ENCODE data around the gene PSMD14. TPM values are rescaled to one million over a fixed set of nuclear protein-coding genes. Genes with fewer than 3 reads are reported as not detected.
A peak's percentile ranks its signal among the peaks of the same experiment; 100 is the strongest.

The PSMD14 gene
- total and polyA plus RNA-seq, 4 donors: 28.8 to 60.5 (median 47.1) TPM

- Histone ChIP-seq H3K27me3 (ENCODE audit: control insufficient read depth in 3 of 3, insufficient read depth in 3 of 3, low read length in 2 of 3) (no peaks in the 10 kb centered on the region), H3K4me1 (ENCODE audit: control insufficient read depth in 5 of 5, insufficient read depth in 5 of 5, low read length in 5 of 5) (peaks cover 0 to 2% (median 0%) of the 10 kb centered on the region in 5 donors), H3K9ac (ENCODE audit: insufficient read depth in 1 of 2, low read length in 2 of 2) (no peak overlapping the region), H3K27ac (ENCODE audit: low read depth in 1 of 2, low read length in 1 of 2) (no peak overlapping the region), H3K9me3 (ENCODE audit: control insufficient read depth in 4 of 4, insufficient read depth in 3 of 4, low read length in 3 of 4) (no peaks in the 10 kb centered on the region), H3K4me3 (no peak overlapping the region), H3K36me3 (ENCODE audit: control insufficient read depth in 4 of 4, insufficient read depth in 4 of 4, low read length in 4 of 4) (peaks cover 0 to 13% (median 6%) of the 10 kb centered on the region in 4 donors)
- DNase-seq (peak in 2 of 3 donors; percentile 6 to 19), ATAC-seq (ENCODE audit: insufficient read depth, low FRiP score) (no peak)
- 96 to 98% methylated on average over 6 of the region's 6 CpGs for WGBS, 2 donors
- TF ChIP-seq CTCF (IDR thresholded peaks at IDR 0.05; ENCODE audit: control extremely low read depth, extremely low read depth): no peak
These were observed 13.9 kb downstream of the PSMD14 start for GRCh38 chr2:161321944-161322648.

- H3K36me3 ChIP-seq (ENCODE audit: control insufficient read depth in 4 of 4, insufficient read depth in 4 of 4, low read length in 4 of 4): peaks cover 0 to 13% (median 6%) of the 10 kb centered on the region in 4 donors
- DNase-seq (no peak), ATAC-seq (ENCODE audit: insufficient read depth, low FRiP score) (no peak)
- no peak overlapping the region for H3K4me3 ChIP-seq
- no peak overlapping the region for H3K27ac ChIP-seq (ENCODE audit: low read depth in 1 of 2, low read length in 1 of 2)
- H3K9ac ChIP-seq (ENCODE audit: insufficient read depth in 1 of 2, low read length in 2 of 2): no peak overlapping the region
- no peaks in the 10 kb centered on the region for H3K27me3 ChIP-seq (ENCODE audit: control insufficient read depth in 3 of 3, insufficient read depth in 3 of 3, low read length in 2 of 3)
- H3K9me3 ChIP-seq (ENCODE audit: control insufficient read depth in 4 of 4, insufficient read depth in 3 of 4, low read length in 3 of 4): no peaks in the 10 kb centered on the region
- TF ChIP-seq CTCF (IDR thresholded peaks at IDR 0.05; ENCODE audit: control extremely low read depth, extremely low read depth): no peak
- peaks cover 0 to 2% (median 0%) of the 10 kb centered on the region in 5 donors for H3K4me1 ChIP-seq (ENCODE audit: control insufficient read depth in 5 of 5, insufficient read depth in 5 of 5, low read length in 5 of 5)
These were observed 16.7 kb downstream of the PSMD14 start for GRCh38 chr2:161324876-161325275.

- no peak for TF ChIP-seq CTCF (IDR thresholded peaks at IDR 0.05; ENCODE audit: control extremely low read depth, extremely low read depth)
- WGBS, 2 donors: 65 to 79% methylated on average over 1 of the region's 1 CpG
- no peak overlapping the region for H3K9ac ChIP-seq (ENCODE audit: insufficient read depth in 1 of 2, low read length in 2 of 2)
- DNase-seq (no peak), ATAC-seq (ENCODE audit: insufficient read depth, low FRiP score) (no peak)
- H3K9me3 ChIP-seq (ENCODE audit: control insufficient read depth in 4 of 4, insufficient read depth in 3 of 4, low read length in 3 of 4): no peaks in the 10 kb centered on the region
- no peak overlapping the region for H3K4me3 ChIP-seq
- H3K4me1 ChIP-seq (ENCODE audit: control insufficient read depth in 5 of 5, insufficient read depth in 5 of 5, low read length in 5 of 5): no peaks in the 10 kb centered on the region
- no peaks in the 10 kb centered on the region for H3K27me3 ChIP-seq (ENCODE audit: control insufficient read depth in 3 of 3, insufficient read depth in 3 of 3, low read length in 2 of 3)
- peaks cover 0 to 2% (median under 1%) of the 10 kb centered on the region in 4 donors for H3K36me3 ChIP-seq (ENCODE audit: control insufficient read depth in 4 of 4, insufficient read depth in 4 of 4, low read length in 4 of 4)
- H3K27ac ChIP-seq (ENCODE audit: low read depth in 1 of 2, low read length in 1 of 2): no peak overlapping the region
These were observed 19.4 kb downstream of the PSMD14 start for GRCh38 chr2:161327582-161327981.

Data from lung (tissue), 12 donors.